ENCODE data around the gene SAMD4A.

DNA sequence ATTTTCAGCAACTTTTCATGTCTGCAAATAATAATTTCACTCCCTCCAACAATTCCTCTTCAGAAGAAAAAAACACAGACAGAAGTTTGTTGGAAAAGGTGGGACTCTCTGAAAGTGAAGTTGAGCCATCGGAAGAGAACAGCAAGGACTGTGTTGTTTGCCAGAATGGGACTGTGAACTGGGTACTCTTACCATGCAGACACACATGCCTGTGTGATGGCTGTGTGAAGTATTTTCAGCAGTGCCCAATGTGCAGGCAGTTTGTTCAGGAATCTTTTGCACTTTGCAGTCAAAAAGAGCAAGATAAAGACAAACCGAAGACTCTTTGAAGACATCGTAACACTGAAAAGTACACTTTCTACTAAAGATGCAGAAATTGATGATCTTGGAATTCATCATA lies 28.9 kb upstream of the SAMD4A start:
- TF ChIP-seq, protein P1, sequence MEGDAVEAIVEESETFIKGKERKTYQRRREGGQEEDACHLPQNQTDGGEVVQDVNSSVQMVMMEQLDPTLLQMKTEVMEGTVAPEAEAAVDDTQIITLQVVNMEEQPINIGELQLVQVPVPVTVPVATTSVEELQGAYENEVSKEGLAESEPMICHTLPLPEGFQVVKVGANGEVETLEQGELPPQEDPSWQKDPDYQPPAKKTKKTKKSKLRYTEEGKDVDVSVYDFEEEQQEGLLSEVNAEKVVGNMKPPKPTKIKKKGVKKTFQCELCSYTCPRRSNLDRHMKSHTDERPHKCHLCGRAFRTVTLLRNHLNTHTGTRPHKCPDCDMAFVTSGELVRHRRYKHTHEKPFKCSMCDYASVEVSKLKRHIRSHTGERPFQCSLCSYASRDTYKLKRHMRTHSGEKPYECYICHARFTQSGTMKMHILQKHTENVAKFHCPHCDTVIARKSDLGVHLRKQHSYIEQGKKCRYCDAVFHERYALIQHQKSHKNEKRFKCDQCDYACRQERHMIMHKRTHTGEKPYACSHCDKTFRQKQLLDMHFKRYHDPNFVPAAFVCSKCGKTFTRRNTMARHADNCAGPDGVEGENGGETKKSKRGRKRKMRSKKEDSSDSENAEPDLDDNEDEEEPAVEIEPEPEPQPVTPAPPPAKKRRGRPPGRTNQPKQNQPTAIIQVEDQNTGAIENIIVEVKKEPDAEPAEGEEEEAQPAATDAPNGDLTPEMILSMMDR (IDR thresholded peaks at IDR 0.05), result no peak
- TF ChIP-seq POLR2A (IDR thresholded peaks at IDR 0.05), result no peak

All from stomach (tissue), 4 donors.